LNCaP clone FGC (cell line): ENCODE data around the gene TRIM47.

Experiments used
- DNase-seq: peaks from one replicate; pipeline ENCODE4 v3.0.0-alpha.2; 2011; ENCODE audit warnings: low read depth
- H3K4me3 ChIP-seq: 2 replicates; pipeline ENCODE4 v1.5.1; 2011; ENCODE audit warnings: mild to moderate bottlenecking, low read depth, low read length, control low read depth
- TF ChIP-seq, protein P1 (sequence below): IDR thresholded peaks from 2 replicates; pipeline ENCODE4 v1.5.1; 2012; ENCODE audit warnings: mild to moderate bottlenecking; ENCODE audit not compliant: control insufficient read depth, insufficient read depth; ENCODE audit errors: extremely low read depth

TRIM47 gene, protein sequence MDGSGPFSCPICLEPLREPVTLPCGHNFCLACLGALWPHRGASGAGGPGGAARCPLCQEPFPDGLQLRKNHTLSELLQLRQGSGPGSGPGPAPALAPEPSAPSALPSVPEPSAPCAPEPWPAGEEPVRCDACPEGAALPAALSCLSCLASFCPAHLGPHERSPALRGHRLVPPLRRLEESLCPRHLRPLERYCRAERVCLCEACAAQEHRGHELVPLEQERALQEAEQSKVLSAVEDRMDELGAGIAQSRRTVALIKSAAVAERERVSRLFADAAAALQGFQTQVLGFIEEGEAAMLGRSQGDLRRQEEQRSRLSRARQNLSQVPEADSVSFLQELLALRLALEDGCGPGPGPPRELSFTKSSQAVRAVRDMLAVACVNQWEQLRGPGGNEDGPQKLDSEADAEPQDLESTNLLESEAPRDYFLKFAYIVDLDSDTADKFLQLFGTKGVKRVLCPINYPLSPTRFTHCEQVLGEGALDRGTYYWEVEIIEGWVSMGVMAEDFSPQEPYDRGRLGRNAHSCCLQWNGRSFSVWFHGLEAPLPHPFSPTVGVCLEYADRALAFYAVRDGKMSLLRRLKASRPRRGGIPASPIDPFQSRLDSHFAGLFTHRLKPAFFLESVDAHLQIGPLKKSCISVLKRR

DNA sequence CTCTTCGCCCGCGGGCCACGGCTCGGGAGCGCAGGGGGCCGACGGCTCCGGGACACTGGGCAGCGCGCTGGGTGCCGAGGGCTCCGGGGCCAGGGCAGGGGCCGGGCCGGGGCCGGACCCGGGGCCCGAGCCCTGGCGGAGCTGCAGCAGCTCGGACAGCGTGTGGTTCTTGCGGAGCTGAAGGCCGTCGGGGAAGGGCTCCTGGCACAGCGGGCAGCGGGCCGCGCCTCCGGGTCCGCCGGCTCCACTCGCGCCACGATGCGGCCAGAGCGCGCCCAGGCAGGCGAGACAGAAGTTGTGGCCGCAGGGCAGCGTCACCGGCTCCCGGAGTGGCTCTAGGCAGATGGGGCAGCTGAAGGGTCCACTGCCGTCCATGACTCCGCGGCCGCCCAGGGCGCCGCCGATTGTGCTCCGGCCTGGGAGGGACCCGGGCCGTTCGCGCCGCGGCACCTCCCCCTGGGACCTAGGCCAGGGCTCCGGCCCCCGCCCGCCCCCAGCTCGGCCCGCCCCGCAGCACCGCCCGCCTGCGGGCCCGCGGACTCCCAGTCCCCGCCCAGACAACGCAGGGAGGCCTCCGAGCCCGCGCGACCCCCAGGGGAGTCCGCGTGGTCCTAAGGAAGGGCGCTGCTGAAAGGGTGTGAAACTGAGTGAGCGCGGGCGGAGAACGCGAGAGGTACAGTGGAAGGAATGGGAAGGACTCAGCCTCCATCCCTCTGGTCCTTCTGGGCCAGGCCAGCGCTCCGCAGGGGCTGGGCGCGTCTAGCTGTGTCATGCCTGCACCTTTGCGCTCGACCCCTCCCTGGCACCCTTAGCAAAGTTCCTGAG, at the start of gene TRIM47:
Gene TRIM47 (minus strand): TSS at position 408 of the 825 bp plus-strand sequence. CDS start 33 bp downstream, at position 375.
- no peak for DNase-seq
- peak within 1 kb of the TSS; percentile 58 for H3K4me3 ChIP-seq
- TF ChIP-seq, protein P1, sequence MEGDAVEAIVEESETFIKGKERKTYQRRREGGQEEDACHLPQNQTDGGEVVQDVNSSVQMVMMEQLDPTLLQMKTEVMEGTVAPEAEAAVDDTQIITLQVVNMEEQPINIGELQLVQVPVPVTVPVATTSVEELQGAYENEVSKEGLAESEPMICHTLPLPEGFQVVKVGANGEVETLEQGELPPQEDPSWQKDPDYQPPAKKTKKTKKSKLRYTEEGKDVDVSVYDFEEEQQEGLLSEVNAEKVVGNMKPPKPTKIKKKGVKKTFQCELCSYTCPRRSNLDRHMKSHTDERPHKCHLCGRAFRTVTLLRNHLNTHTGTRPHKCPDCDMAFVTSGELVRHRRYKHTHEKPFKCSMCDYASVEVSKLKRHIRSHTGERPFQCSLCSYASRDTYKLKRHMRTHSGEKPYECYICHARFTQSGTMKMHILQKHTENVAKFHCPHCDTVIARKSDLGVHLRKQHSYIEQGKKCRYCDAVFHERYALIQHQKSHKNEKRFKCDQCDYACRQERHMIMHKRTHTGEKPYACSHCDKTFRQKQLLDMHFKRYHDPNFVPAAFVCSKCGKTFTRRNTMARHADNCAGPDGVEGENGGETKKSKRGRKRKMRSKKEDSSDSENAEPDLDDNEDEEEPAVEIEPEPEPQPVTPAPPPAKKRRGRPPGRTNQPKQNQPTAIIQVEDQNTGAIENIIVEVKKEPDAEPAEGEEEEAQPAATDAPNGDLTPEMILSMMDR = peak; percentile 11; the same call in 1 of the 2 replicates

DNA sequence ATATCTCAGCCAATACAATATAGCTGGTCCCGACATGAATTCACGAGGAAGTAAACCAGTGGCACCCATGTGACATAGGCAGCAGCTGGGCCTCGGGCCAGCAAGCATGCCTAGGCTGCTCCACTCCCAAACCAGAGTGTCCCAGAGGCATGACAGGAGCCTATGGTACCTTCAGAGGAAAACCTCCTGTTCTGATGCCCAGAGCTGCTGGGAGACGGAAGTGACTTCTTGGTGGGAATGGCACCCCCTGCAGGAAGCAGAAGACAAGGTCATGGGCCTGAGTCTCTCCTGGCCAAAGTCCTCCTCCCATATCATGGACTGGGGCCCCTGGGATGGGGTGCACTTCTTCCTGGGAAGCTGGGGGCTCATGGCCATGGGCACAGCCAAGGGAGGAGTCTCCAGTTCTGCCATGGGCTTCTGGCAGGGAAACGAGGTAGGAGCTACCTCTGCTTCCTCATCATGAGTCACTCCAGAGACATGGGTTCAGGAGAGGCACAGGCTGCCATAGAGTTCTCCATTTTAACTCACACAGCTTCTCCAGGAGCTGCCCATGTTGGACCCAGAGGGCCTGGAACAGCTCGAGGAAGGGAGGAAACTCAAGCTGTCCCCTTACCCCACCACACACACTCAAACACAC, 49.0 kb upstream of the TRIM47 start:
- TF ChIP-seq, protein P1 = peak; percentile 44
- H3K4me3 ChIP-seq = no peak overlapping the region
- DNase-seq = peak; percentile 27

DNA sequence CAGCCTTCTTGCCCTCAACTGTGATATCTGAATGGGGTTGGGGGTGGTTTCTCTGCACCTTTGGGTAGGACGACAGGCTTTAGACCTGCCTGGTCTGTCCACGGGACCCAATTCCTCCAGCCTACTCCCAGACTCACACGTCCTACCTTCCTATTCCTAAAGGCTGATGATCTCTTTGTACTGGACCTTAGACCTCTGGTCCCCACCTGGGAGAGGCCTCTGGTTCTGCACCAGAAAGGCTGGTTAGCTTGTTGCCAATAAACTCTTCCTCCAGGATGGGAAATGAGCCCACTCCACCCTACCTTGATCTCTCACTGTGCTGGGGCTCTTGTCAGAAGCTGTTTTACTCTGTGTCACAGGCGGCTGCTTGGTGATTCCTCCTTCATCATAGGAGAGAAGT, 48.1 kb upstream of the TRIM47 start:
- TF ChIP-seq, protein P1 = no peak
- no peak overlapping the region for H3K4me3 ChIP-seq
- DNase-seq = no peak

DNA sequence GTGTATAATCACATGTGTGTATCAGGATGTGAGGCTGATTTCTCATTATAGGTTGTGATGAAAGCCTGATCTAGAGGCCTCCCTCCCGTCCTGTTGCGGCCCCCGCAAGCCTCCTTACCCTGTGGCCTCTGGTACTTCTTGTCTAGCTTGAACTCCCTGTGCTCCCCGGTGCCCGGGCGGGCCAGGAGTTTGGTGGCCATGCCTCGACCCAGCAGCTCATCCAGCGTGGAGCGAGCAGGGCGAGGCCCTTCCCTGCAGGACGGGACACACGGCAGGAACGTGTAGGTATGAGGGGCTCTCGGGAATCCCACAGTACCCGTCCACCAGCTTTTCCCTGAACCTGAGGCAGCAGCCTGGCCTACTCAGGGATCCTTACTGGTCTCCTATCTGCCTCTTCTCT, 47.5 kb upstream of the TRIM47 start:
- DNase-seq = no peak
- H3K4me3 ChIP-seq = no peak overlapping the region
- TF ChIP-seq, protein P1 = no peak

DNA sequence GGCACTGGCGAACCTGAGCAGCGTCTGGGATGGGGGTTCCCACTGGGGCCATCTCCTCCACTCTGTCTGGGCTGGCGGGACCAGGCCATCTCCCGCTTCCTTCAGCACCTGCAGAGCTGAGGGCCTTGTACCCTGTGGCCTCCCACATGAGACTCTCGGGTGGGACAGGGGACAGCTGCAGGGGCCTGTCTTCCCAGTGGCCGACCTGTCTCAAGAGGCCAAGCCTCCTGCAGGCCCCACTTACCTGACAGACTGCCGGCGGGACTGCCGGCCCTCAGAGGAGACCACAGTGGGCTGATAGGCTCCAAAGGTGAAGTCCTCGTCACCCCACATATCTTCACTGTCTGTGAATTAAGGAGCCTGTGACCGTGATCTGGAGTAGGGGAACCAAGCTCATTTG, 46.7 kb upstream of the TRIM47 start:
- no peak overlapping the region for H3K4me3 ChIP-seq
- DNase-seq = no peak
- TF ChIP-seq, protein P1 = no peak
